GM21619 (cell line): Measurements from ENCODE around the gene KLK10.
"Not testable (repeated sequence)": the region's sequence is repeated elsewhere in the genome, so short reads cannot be mapped to it uniquely, and the experiment has no call there.

ENCODE experiments used
- ATAC-seq: cut with Tn5 transposase; IDR thresholded peaks from one replicate; pipeline ENCODE4 v1.9.1; 2021; ENCODE audit not compliant: unreplicated experiment

Gene KLK10

GRCh38 chr19:51003316-51003715 lies 16.2 kb downstream of the KLK10 start:
- ATAC-seq: no peak

- no peak for ATAC-seq
Observed at GRCh38 chr19:51002542-51003311, 16.8 kb downstream of the KLK10 start.

- ATAC-seq: no peak
Observed at GRCh38 chr19:51002089-51002532, 17.4 kb downstream of the KLK10 start.

GRCh38 chr19:51001515-51001914 lies 18.0 kb downstream of the KLK10 start, which contains the start of gene KLK8:
Gene KLK8, minus strand, starts transcription at chr19:51001604. Its CDS starts 437 bp downstream, at chr19:51001167.
- no peak for ATAC-seq

- ATAC-seq: no peak
Observed at GRCh38 chr19:51000981-51001380, 18.5 kb downstream of the KLK10 start.

- no peak for ATAC-seq
Observed at GRCh38 chr19:51000426-51000825, 19.1 kb downstream of the KLK10 start.

GRCh38 chr19:50998686-50999085 lies 20.8 kb downstream of the KLK10 start:
- no peak for ATAC-seq

GRCh38 chr19:50998061-50998460 lies 21.4 kb downstream of the KLK10 start:
- ATAC-seq: no peak

- no peak for ATAC-seq
Observed at GRCh38 chr19:50994129-50994528, 25.4 kb downstream of the KLK10 start.

- no peak for ATAC-seq
Observed at GRCh38 chr19:50992666-50993035, 26.9 kb downstream of the KLK10 start.

GRCh38 chr19:50984416-50984815 lies 35.1 kb downstream of the KLK10 start:
- not testable (repeated sequence) for ATAC-seq

- no peak for ATAC-seq
Observed at GRCh38 chr19:50983625-50984292, 35.8 kb downstream of the KLK10 start, which contains the start of gene KLK7. Gene KLK7, minus strand, starts transcription at chr19:50983917. Its CDS starts 1,518 bp downstream, at chr19:50982399.

GRCh38 chr19:50982186-50982585 lies 37.3 kb downstream of the KLK10 start:
- no peak for ATAC-seq

- no peak for ATAC-seq
Observed at GRCh38 chr19:50981587-50982146, 37.8 kb downstream of the KLK10 start.

GRCh38 chr19:50980208-50980607 lies 39.3 kb downstream of the KLK10 start:
- no peak for ATAC-seq

- no peak for ATAC-seq
Observed at GRCh38 chr19:50979758-50980157, 39.8 kb downstream of the KLK10 start.

GRCh38 chr19:50978772-50979390 lies 40.6 kb downstream of the KLK10 start:
- no peak for ATAC-seq

- ATAC-seq: no peak
Observed at GRCh38 chr19:50977626-50978025, 41.9 kb downstream of the KLK10 start.

GRCh38 chr19:50975766-50976165 lies 43.7 kb downstream of the KLK10 start:
- ATAC-seq: no peak

- no peak for ATAC-seq
Observed at GRCh38 chr19:50974702-50975556, 44.6 kb downstream of the KLK10 start.
